HFF-Myc (cell line): ENCODE measurements around the gene EFNA1.

Source experiments
- DNase-seq: peaks from one replicate; pipeline ENCODE4 v3.0.0-alpha.2; 2011; ENCODE audit warnings: low read depth; ENCODE audit errors: extremely low read depth
- H3K4me3 ChIP-seq: replicated peaks from 2 replicates; pipeline ENCODE4 v1.5.1; 2011; ENCODE audit warnings: low read depth, mild to moderate bottlenecking, control low read depth, low read length
- CTCF ChIP-seq: IDR thresholded peaks from 2 replicates; pipeline ENCODE4 v1.5.1; 2012; ENCODE audit warnings: mild to moderate bottlenecking, low read depth, low read length, control low read depth; ENCODE audit errors: missing control alignments

Gene EFNA1

GRCh38 chr1:155093911-155094621, 33.6 kb upstream of the EFNA1 start:
- peak; percentile 30 for TF ChIP-seq CTCF
- DNase-seq, result peak; percentile 38
- no peak overlapping the region for H3K4me3 ChIP-seq

DNA sequence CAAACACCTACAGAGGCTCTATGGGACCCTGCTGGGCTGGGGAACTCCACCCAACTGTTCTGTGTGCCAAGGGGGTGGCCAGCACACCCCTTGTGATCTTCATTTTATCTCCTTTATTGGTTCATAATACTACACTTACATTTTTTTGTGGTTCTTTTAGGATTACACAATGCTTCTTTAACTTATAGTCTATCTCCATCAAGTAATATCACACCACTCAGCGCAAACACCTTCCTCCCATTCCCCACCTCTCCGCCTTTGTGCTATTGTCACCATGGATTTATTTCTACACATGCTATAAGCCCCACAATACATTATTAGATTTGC, 33.1 kb upstream of the EFNA1 start:
- TF ChIP-seq CTCF, result no peak
- H3K4me3 ChIP-seq, result no peak overlapping the region
- no peak for DNase-seq

DNA sequence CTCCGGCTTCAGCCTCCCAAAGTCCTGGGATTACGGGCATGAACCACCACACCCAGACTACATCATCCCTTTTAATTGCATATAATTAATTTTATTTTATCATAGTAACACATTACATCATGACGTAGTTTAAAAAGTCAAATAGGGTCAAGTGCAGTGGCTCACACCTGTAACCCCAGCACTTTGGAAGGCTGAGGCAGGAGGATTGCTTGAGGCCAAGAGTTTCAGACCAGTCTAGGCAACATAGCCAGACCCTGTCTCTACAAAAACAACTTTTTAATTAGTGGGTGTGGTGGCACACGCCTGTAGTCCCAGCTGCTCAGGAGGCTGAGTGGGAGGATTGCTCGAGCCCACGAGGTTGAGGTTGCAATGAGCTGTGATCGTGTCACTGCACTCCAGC, 28.3 kb upstream of the EFNA1 start:
- DNase-seq, result no peak
- TF ChIP-seq CTCF, result no peak
- H3K4me3 ChIP-seq, result no peak overlapping the region

DNA sequence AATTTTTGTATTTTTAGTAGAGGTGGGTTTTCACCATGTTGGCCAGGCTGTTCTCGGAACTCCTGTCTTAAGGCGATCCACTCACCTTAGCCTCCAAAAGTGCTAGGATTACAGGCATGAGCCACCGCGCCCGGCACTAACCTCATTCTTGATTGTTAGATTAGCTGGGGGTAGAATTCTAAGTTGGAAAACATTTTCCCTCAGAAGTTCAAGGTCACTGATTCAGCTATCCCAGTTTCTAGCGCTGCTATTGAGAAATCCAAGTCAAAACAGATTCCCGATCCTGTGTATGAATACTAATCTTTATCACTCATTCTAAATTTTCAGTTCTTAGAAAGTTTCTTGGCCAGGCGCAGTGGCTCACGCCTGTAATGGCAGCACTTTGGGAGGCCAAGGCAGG, 24.4 kb upstream of the EFNA1 start:
- DNase-seq, result no peak
- no peak for TF ChIP-seq CTCF
- no peak overlapping the region for H3K4me3 ChIP-seq

- TF ChIP-seq CTCF, result no peak
- no peak overlapping the region for H3K4me3 ChIP-seq
- no peak for DNase-seq
Measured at GRCh38 chr1:155104605-155105534, 22.8 kb upstream of the EFNA1 start.

DNA sequence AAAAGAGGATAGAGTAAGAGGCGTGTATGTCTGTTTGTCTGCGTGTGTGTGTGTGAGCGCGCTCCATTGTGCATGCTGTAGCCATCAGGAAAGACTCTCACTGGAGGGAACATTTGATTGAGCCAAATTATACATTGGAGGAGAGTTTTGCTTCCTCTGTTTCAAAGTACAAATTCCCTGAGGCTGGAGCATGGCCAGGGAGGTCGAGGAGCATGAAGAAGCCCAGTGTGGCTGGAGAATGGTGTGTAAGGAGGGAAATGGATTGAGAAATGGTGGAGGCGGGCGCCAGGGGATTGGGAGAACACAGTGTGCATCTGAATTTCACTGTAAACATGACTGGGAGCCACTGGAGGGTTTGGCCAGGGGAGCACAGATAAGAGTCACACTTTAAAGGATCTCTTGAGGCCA, 22.1 kb upstream of the EFNA1 start:
- no peak for TF ChIP-seq CTCF
- H3K4me3 ChIP-seq, result no peak overlapping the region
- no peak for DNase-seq
